Activated B cell treated with CpG ODN at 0.5 μM for 24 hours (primary cell): ENCODE measurements around the gene PHLDB3. TPM values are rescaled to one million over a fixed set of nuclear protein-coding genes. Genes with fewer than 3 reads are reported as not detected.

Source experiments
- ATAC-seq: fragments of 200-7000 bp; cut with Tn5 transposase; one replicate; pipeline ENCODE4 v1.10.0; 2021; ENCODE audit warnings: low read depth, mild to moderate bottlenecking, moderate library complexity
- CTCF ChIA-PET: fragments of 350-600 bp; sonication (Branson Sonifier 250); formaldehyde crosslinking; loops from one replicate; lab custom pipeline; 2021; ENCODE audit warnings: antibody characterized with exemption; lab: Charles Lee
- POLR2A ChIA-PET: fragments of 350-600 bp; sonication (Branson Sonifier 250); formaldehyde crosslinking; loops from one replicate; lab custom pipeline; 2021; ENCODE audit warnings: antibody characterized with exemption; lab: Charles Lee
- DNase-seq: peaks from one replicate; pipeline ENCODE4 v3.0.0; 2022
- H3K27ac Mint-ChIP-seq: one replicate; pipeline ENCODE4 v1.8.0; 2020; ENCODE audit warnings: mixed read lengths
- H3K27me3 Mint-ChIP-seq: one replicate; pipeline ENCODE4 v1.8.0; 2021; ENCODE audit warnings: mixed read lengths
- H3K36me3 Mint-ChIP-seq: one replicate; pipeline ENCODE4 v1.8.0; 2021; ENCODE audit warnings: low read depth, mixed read lengths
- H3K4me1 Mint-ChIP-seq: one replicate; pipeline ENCODE4 v1.8.0; 2021; ENCODE audit warnings: mixed read lengths
- H3K4me3 Mint-ChIP-seq: one replicate; pipeline ENCODE4 v1.8.0; 2020; ENCODE audit warnings: mild to moderate bottlenecking, mixed read lengths
- H3K9me3 Mint-ChIP-seq: one replicate; pipeline ENCODE4 v1.8.0; 2020; ENCODE audit warnings: mixed read lengths
- intact Hi-C: fragments of 100-400 bp; cut with micrococcal nuclease; formaldehyde crosslinking; loops from one replicate; pipeline ENCODE4 v1.15.1; 2024
- total RNA-seq: library from RNA; stranded (reverse); gene quantifications from 2 replicates; pipeline ENCODE4 v1.2.3, GENCODE V29; 2022
- TF ChIP-seq, protein P1 (sequence below): fragments of 200-600 bp; IDR thresholded peaks from one replicate; pipeline ENCODE4 v1.8.0; 2022; ENCODE audit warnings: antibody characterized with exemption, mild to moderate bottlenecking

Gene PHLDB3
- total RNA-seq, 1 donor from 2014 or later: 32.2 TPM

- Mint-ChIP-seq H3K27me3 (no peaks in the 10 kb centered on the region), H3K4me3 (peak overlapping the region; percentile 97), H3K4me1 (peaks cover 19% of the 10 kb centered on the region), H3K9me3 (no peaks in the 10 kb centered on the region), H3K27ac (peak overlapping the region; percentile 87), H3K36me3 (peaks cover 7% of the 10 kb centered on the region)
- ATAC-seq: peak; percentile 12
- intact Hi-C loops: loop anchor here (5.0 kb wide), 1 partner anchor 250 kb away; the partner anchor contains the start of gene KCNN4
- TF ChIP-seq, protein P1, sequence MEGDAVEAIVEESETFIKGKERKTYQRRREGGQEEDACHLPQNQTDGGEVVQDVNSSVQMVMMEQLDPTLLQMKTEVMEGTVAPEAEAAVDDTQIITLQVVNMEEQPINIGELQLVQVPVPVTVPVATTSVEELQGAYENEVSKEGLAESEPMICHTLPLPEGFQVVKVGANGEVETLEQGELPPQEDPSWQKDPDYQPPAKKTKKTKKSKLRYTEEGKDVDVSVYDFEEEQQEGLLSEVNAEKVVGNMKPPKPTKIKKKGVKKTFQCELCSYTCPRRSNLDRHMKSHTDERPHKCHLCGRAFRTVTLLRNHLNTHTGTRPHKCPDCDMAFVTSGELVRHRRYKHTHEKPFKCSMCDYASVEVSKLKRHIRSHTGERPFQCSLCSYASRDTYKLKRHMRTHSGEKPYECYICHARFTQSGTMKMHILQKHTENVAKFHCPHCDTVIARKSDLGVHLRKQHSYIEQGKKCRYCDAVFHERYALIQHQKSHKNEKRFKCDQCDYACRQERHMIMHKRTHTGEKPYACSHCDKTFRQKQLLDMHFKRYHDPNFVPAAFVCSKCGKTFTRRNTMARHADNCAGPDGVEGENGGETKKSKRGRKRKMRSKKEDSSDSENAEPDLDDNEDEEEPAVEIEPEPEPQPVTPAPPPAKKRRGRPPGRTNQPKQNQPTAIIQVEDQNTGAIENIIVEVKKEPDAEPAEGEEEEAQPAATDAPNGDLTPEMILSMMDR: no peak
- no peak for DNase-seq
- POLR2A ChIA-PET: interaction anchor here (0.6 to 2.6 kb wide), 16 partner anchors 8 to 967 kb away, joined by 4 to 29 read pairs (median 6); partner anchors contain the start of genes IRGQ, PHLDB3, SMG9 and ZNF180
- CTCF ChIA-PET: interaction anchor here (0.8 to 2.5 kb wide), 6 partner anchors 13 to 87 kb away, joined by 3 to 14 read pairs (median 5); no protein-coding TSS in a partner anchor
These were observed 28.0 kb upstream of the PHLDB3 start for GRCh38 chr19:43532571-43532961.

DNA sequence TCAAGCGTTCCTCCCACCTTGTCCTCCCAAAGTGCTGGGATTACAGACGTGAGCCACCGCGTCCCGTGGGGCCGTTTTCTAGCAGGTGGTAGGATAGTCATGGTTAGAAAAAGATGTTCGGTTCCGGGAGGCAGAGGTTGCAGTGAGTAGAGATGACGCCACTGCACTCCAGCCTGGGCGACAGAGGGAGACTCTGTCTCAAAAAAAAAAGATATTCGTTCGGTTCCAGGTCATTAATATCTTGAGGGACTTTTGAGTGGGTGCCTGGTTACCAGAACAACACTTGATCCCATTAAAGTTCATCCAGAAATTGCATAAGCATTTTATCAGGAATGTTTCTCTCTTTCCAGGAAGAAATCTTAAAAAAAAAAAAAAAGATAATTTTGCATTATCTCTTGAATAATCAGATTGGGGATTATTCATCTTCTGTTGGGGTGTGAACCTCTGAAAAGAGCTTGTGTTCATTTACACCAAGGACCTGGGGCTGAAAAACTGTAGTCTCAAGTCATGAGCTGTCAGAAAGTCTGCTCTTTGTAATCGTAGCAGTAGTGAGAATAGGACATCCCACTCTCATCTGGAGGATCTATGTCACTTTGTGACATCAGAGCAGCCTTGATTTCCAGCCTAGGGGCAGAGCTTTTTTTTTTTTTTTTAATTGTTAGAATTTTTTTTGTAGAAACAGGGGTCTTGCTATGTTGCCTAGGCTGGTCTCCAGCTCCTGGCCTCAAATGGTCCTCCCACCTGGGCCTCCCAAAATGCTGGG, 23.5 kb upstream of the PHLDB3 start:
- no peaks in the 10 kb centered on the region for H3K27me3 Mint-ChIP-seq
- peaks cover 33% of the 10 kb centered on the region for H3K4me1 Mint-ChIP-seq
- POLR2A ChIA-PET: interaction anchor here (0.7 to 0.9 kb wide), 3 partner anchors 24 to 1540 kb away, joined by 3 to 5 read pairs (median 4); partner anchors contain the start of gene PHLDB3
- intact Hi-C loops: loop anchor here (2.0 kb wide), 1 partner anchor 23 kb away; the partner anchor contains the start of gene PHLDB3
- ATAC-seq: no peak
- CTCF ChIA-PET: interaction anchor here (0.7 to 8.4 kb wide), 5 partner anchors 8 to 81 kb away, joined by 3 to 61 read pairs (median 3); partner anchors contain the start of gene IRGQ
- no peak for DNase-seq
- H3K9me3 Mint-ChIP-seq: no peaks in the 10 kb centered on the region
- peak overlapping the region; percentile 28 for H3K4me3 Mint-ChIP-seq
- H3K27ac Mint-ChIP-seq: no peak overlapping the region
- H3K36me3 Mint-ChIP-seq: no peaks in the 10 kb centered on the region
- TF ChIP-seq, protein P1: no peak

DNA sequence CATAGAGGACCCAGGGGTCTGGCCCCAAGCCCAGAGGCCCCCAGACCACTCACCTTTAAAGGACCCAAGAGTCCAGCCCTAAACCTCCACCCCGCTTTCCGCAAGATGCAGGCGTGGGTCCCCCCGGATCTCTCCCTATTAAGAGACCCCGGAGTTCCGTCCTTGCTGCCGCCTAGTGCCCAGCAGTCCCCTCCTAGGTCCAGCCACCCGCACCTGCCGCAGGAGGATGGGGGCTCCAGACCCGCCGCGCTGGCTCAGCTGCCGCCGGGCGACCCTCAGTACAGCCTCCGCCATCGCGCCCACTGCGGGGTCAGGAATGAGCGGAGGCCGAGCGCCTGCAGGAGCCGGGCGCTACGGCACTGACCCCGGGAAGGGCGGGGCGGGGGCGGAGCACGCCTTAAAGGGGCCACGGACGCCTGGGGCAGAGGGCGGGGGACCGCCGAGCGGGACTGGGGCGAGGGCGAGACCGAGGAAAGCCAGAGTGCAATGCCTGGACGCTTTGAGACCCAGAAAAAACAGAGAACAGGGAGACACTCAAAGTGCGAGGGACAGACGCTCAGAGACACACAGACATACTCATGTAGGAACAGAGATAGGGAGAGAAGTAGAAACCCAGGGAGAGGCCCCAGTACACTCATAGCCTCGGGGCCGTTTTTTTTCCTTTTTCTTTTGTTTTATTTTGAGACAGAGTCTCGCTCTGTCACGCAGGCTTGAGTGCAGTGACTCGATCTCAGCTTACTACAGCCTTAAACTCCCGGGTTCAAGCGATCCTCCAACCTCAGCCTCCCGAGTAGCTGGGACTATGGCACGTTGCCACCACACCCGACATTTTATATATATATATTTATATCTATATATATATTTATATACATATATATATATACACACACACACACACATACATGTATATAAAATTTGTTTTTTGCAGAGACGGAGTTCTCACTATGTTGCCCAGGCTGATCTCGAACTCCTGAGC, 22.6 kb upstream of the PHLDB3 start, which contains the start of gene ETHE1:
TSS of gene ETHE1 (minus strand) at position 318 of the 976 bp plus-strand sequence. CDS start at position 294, 24 bp downstream.
- DNase-seq (peak; percentile 76), ATAC-seq (peak; percentile 92)
- Mint-ChIP-seq H3K27me3 (no peaks in the 10 kb centered on the region), H3K27ac (peak within 1 kb of the TSS; percentile 82), H3K36me3 (no peaks in the 10 kb centered on the region), H3K4me3 (peak within 1 kb of the TSS; percentile 89), H3K9me3 (no peaks in the 10 kb centered on the region), H3K4me1 (peaks cover 25% of the 10 kb centered on the region)
- POLR2A ChIA-PET: interaction anchor here (0.7 to 2.8 kb wide), 3 partner anchors 23 to 42 kb away, joined by 3 to 11 read pairs (median 5); partner anchors contain the start of gene PHLDB3
- CTCF ChIA-PET: interaction anchor here (1.0 to 8.4 kb wide), 4 partner anchors 8 to 80 kb away, joined by 3 to 61 read pairs (median 13); no protein-coding TSS in a partner anchor
- TF ChIP-seq, protein P1: no peak
- intact Hi-C loops: loop anchor here (2.0 kb wide), 1 partner anchor 22 kb away; the partner anchor contains the start of gene PHLDB3

DNA sequence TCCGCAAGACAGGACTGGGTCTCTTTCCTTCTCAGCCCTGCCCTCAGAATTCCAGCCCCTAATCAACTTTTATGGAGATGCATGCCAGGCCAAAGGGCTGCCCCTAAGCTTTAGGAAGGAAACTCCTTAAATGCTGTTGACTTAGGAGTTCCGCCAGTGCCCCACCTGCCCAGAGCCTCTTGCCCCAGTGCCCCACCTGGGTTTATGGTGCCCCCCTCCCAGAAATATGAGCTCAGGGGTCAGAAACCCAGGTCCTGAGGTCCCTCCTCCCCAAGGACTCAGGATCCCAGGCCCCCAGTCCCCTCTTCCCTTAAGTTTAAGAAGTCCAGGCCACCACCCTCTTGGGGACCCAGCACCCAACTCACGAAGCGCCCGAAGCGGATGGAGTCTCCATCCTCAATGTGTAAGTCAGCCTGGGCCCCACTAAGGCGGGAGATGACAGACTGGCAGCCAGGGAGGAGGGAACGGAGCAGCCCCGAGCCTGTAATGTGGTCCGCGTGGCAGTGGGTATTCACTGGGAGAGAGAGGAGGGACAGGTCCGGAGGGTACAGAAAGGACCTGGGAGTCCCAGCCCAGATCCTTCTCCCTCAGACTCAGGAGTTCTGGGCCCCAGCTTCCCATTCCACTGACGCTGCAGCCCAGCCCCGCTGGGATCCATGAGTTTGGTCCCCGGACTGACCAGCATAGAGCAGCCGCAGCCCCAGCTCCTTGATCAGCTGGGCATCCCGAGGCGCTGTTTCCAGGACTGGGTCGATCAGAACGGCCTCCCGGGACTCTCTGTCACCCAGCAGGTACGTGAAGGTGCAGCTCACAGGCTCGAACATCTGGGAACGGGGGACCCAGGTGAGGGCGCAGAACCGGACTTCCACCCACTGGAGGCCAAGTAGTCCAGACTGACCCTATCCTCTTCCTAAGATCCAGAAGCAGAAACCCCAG, 21.6 kb upstream of the PHLDB3 start:
- DNase-seq (no peak), ATAC-seq (no peak)
- H3K4me1 Mint-ChIP-seq: peaks cover 25% of the 10 kb centered on the region
- no peaks in the 10 kb centered on the region for H3K36me3 Mint-ChIP-seq
- TF ChIP-seq, protein P1: no peak
- ChIA-PET POLR2A (interaction anchor here (1.0 to 2.8 kb wide), 5 partner anchors 22 to 79 kb away, joined by 3 to 11 read pairs (median 3); partner anchors contain the start of genes IRGQ, PHLDB3 and ZNF576), CTCF (interaction anchor here (2.6 to 8.4 kb wide), 2 partner anchors 69 to 79 kb away, joined by 7 to 61 read pairs; no protein-coding TSS in a partner anchor)
- H3K4me3 Mint-ChIP-seq: peak overlapping the region; percentile 89
- intact Hi-C loops: loop anchor here (2.0 kb wide), 1 partner anchor 21 kb away; the partner anchor contains the start of gene PHLDB3
- peak overlapping the region; percentile 54 for H3K27ac Mint-ChIP-seq
- no peaks in the 10 kb centered on the region for H3K9me3 Mint-ChIP-seq
- no peaks in the 10 kb centered on the region for H3K27me3 Mint-ChIP-seq
